GM12878 (cell line): ENCODE measurements around the gene NCOA4. TPM values are rescaled to one million over a fixed set of nuclear protein-coding genes. Genes with fewer than 3 reads are reported as not detected.

Experiments used
- ATAC-seq: fragments of 200-7000 bp; cut with Tn5 transposase; 3 replicates; pipeline ENCODE4 v1.9.1; 2020; ENCODE audit warnings: mild to moderate bottlenecking, moderate library complexity
- BruUV-seq: library from RNA; stranded (reverse); fragments of 400-500 nt; replicated peaks from 2 replicates; lab custom pipeline; 2021; lab: Mats Ljungman, UMichigan
- CTCF ChIA-PET: fragments of 300-600 bp; sonication (Branson Sonifier 250); formaldehyde crosslinking; extraction: SDS; loops from one replicate; lab custom pipeline; 2021; ENCODE audit warnings: inconsistent platforms; lab: Yijun Ruan, JAX
- POLR2A ChIA-PET: fragments of 350-600 bp; formaldehyde crosslinking; extraction: SDS; loops from one replicate; lab custom pipeline; 2021; ENCODE audit warnings: inconsistent platforms; lab: Charles Lee
- RAD21 ChIA-PET: fragments of 300-600 bp; sonication (Branson Sonifier 250); formaldehyde crosslinking; loops from one replicate; lab custom pipeline; 2023; ENCODE audit warnings: antibody characterized with exemption; ENCODE audit not compliant: unreplicated experiment; lab: Charles Lee
- SMC1A ChIA-PET: fragments of 300-600 bp; sonication (Branson Sonifier 250); formaldehyde crosslinking; loops from one replicate; lab custom pipeline; 2023; ENCODE audit not compliant: unreplicated experiment, uncharacterized antibody; lab: Charles Lee
- DNase-seq: peaks from one replicate; pipeline ENCODE4 v3.0.0-alpha.2; 2011; ENCODE audit warnings: low read depth, low spot score
- FAIRE-seq: peaks from 3 replicates; lab custom pipeline; 2011; peaks lifted over from hg19 to GRCh38; lab: Jason Lieb, UNC
- H2AFZ ChIP-seq: 2 replicates; pipeline ENCODE4 v1.6.0; 2011; ENCODE audit warnings: low read depth, low read length, control low read depth; ENCODE audit not compliant: control insufficient read depth
- H3K27ac ChIP-seq: 2 replicates; pipeline ENCODE4 v1.5.1; 2011; ENCODE audit warnings: control low read depth; ENCODE audit not compliant: control insufficient read depth, insufficient read depth
- H3K27me3 ChIP-seq, 2 experiments: replicated peaks in 1 of 2; 2 replicates each; pipeline versions ENCODE4 v1.6.0 to v1.6.1; 2011; ENCODE audit warnings: low read length in 1 of 2; ENCODE audit not compliant: control insufficient read depth in 2 of 2, insufficient read depth in 2 of 2
- H3K36me3 ChIP-seq, 2 experiments: 2 replicates each; pipeline ENCODE4 v1.5.1; 2011; ENCODE audit warnings: low read length in 1 of 2; ENCODE audit not compliant: control insufficient read depth in 2 of 2, insufficient read depth in 2 of 2
- H3K4me1 ChIP-seq: 2 replicates; pipeline ENCODE4 v1.6.1; 2011; ENCODE audit warnings: mild to moderate bottlenecking, low read length, moderate library complexity, mixed read lengths; ENCODE audit not compliant: control insufficient read depth, insufficient read depth
- H3K4me2 ChIP-seq: 2 replicates; pipeline ENCODE4 v1.6.0; 2011; ENCODE audit warnings: control low read depth; ENCODE audit not compliant: control insufficient read depth, insufficient read depth
- H3K4me3 ChIP-seq: fragments of 200-600 bp; sonication (generic); 2 replicates; pipeline ENCODE4 v1.5.1; 2016
- H3K79me2 ChIP-seq: 2 replicates; pipeline ENCODE4 v1.6.0; 2011; ENCODE audit warnings: low read length; ENCODE audit not compliant: control insufficient read depth, insufficient read depth
- H3K9ac ChIP-seq: 2 replicates; pipeline ENCODE4 v1.8.0; 2011; ENCODE audit warnings: low read length, control low read depth, mixed read lengths; ENCODE audit not compliant: control insufficient read depth, insufficient read depth
- H3K9me3 ChIP-seq: replicated peaks from 3 replicates; pipeline ENCODE4 v1.5.1; 2011; ENCODE audit warnings: mild to moderate bottlenecking, low read length; ENCODE audit not compliant: control insufficient read depth, insufficient read depth
- H4K20me1 ChIP-seq: 2 replicates; pipeline ENCODE4 v1.6.0; 2011; ENCODE audit not compliant: control insufficient read depth, insufficient read depth
- CHD4 ChIP-seq: fragments of 200-600 bp; sonication (generic); IDR thresholded peaks from 2 replicates; pipeline ENCODE4 v1.6.1; 2016; ENCODE audit warnings: mild to moderate bottlenecking
- CTCF ChIP-seq, 3 experiments: IDR thresholded peaks in 2 of 3; conservative IDR thresholded peaks in 1 of 3; 2 replicates each; pipeline ENCODE4 v1.5.1; 2011; ENCODE audit warnings: low read depth in 3 of 3, low read length in 3 of 3, mild to moderate bottlenecking in 3 of 3, control low read depth in 2 of 3, moderate library complexity in 2 of 3, inconsistent platforms in 1 of 3, mixed read lengths in 1 of 3; ENCODE audit not compliant: control insufficient read depth in 2 of 3, insufficient read depth in 1 of 3; ENCODE audit errors: extremely low read depth in 1 of 3
- MLLT1 ChIP-seq: fragments of 450-650 bp; IDR thresholded peaks from 2 replicates; pipeline ENCODE4 v1.6.1; 2016; ENCODE audit warnings: mild to moderate bottlenecking
- NFXL1 ChIP-seq: fragments of 450-650 bp; IDR thresholded peaks from 2 replicates; pipeline ENCODE4 v1.6.1; 2017; ENCODE audit warnings: antibody characterized with exemption, mild to moderate bottlenecking, borderline replicate concordance
- POLR2AphosphoS2 ChIP-seq: IDR thresholded peaks from 2 replicates; pipeline ENCODE4 v1.6.1; 2011; ENCODE audit warnings: low read depth, mild to moderate bottlenecking, low read length, improper control_type of control experiment, moderate library complexity
- SMAD1 ChIP-seq: fragments of 450-650 bp; IDR thresholded peaks from 2 replicates; pipeline ENCODE4 v1.6.1; 2018; ENCODE audit warnings: mild to moderate bottlenecking, low read depth; ENCODE audit not compliant: partially characterized antibody
- SMARCA5 ChIP-seq: fragments of 450-650 bp; IDR thresholded peaks from 2 replicates; pipeline ENCODE4 v1.6.1; 2017; ENCODE audit warnings: mild to moderate bottlenecking
- WGBS: methylation state at CpG from one replicate; pipeline ENCODE4 v1.1.6; 2016; ENCODE audit warnings: low lambda C conversion rate; ENCODE audit not compliant: insufficient replicate concordance, insufficient coverage; ENCODE audit errors: missing lambda C conversion rate; 5-methylcytosine and 5-hydroxymethylcytosine counted together
- in situ Hi-C: fragments of 300-500 bp; cut with MboI; formaldehyde crosslinking; loops from 9 replicates; pipeline ENCODE4 v1.14.3; 2018; ENCODE audit warnings: mixed read lengths
- intact Hi-C: fragments of 100-400 bp; cut with micrococcal nuclease; formaldehyde crosslinking; loops from one replicate; pipeline ENCODE4 v1.14.2; 2022; ENCODE audit not compliant: unreplicated experiment
- polyA plus RNA-seq, 11 experiments: library from polyadenylated mRNA; depleted of rRNA in 4 of 11; unstranded in 6 of 11; stranded (reverse) in 5 of 11; fragments of >200 nt; fragmentation: Nextera tagmentation in 4 of 11; fragmentation: Illumina TruSeq in 1 of 11; extraction: Ambion mirVana in 4 of 11; extraction: Trizol in 1 of 11; gene quantifications; 1 replicate in 1 of 11; 2 replicates in 10 of 11; pipeline versions ENCODE4 v1.2.1 to v1.2.3, GENCODE V29; 2011 to 2016; ENCODE audit warnings: inconsistent platforms in 2 of 11, missing spikeins in 2 of 11, low read depth in 1 of 11
- total RNA-seq, 4 experiments: library from RNA; depleted of rRNA in 3 of 4; stranded (reverse); fragments of >200 nt in 3 of 4; fragmentation: Illumina TruSeq in 1 of 4; extraction: Trizol in 1 of 4; gene quantifications; 2 replicates each; pipeline versions ENCODE4 v1.2.1 to v1.2.3, GENCODE V29; 2013 to 2021
- TF ChIP-seq, protein P1 (sequence below): fragments of 450-650 bp; IDR thresholded peaks from 2 replicates; pipeline ENCODE4 v1.6.1; 2016; ENCODE audit warnings: mild to moderate bottlenecking, moderate library complexity, borderline replicate concordance

Gene NCOA4
- total and polyA plus RNA-seq, 10 of the 15 experiments (the other 5 are each of a cell fraction or from before 2014, with no cell fraction given) = 57.5 to 119 (median 100) TPM

DNA sequence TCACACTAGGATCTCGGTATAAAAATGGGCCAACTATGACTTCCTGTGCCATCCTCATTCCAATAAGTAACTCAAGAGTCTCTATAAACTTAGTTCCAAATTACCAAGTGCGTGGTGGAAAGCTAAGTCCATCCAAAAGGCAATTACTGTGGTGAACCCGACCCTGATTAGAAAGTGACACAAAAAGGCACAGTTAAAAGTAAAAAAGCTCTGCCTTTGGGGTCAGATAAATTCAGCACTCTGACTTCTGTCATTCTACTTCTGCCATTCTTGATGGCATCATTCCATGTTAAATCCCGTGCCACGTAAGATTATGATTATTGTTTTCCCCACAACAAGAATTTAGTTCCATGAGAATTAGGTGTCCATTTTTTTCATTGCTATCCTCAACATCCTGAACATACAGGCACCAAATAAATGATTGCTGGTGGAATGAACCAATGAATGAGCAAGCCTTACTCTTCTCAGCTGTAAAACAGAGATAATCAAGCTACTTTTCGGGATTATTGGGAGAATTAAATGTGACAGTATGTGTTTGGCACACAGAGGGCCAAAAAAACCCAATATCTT lies 877 bp downstream of the NCOA4 start (continued):
- TF ChIP-seq, protein P1, sequence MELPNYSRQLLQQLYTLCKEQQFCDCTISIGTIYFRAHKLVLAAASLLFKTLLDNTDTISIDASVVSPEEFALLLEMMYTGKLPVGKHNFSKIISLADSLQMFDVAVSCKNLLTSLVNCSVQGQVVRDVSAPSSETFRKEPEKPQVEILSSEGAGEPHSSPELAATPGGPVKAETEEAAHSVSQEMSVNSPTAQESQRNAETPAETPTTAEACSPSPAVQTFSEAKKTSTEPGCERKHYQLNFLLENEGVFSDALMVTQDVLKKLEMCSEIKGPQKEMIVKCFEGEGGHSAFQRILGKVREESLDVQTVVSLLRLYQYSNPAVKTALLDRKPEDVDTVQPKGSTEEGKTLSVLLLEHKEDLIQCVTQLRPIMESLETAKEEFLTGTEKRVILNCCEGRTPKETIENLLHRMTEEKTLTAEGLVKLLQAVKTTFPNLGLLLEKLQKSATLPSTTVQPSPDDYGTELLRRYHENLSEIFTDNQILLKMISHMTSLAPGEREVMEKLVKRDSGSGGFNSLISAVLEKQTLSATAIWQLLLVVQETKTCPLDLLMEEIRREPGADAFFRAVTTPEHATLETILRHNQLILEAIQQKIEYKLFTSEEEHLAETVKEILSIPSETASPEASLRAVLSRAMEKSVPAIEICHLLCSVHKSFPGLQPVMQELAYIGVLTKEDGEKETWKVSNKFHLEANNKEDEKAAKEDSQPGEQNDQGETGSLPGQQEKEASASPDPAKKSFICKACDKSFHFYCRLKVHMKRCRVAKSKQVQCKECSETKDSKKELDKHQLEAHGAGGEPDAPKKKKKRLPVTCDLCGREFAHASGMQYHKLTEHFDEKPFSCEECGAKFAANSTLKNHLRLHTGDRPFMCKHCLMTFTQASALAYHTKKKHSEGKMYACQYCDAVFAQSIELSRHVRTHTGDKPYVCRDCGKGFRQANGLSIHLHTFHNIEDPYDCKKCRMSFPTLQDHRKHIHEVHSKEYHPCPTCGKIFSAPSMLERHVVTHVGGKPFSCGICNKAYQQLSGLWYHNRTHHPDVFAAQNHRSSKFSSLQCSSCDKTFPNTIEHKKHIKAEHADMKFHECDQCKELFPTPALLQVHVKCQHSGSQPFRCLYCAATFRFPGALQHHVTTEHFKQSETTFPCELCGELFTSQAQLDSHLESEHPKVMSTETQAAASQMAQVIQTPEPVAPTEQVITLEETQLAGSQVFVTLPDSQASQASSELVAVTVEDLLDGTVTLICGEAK = no peak
- TF ChIP-seq POLR2AphosphoS2 (0 out of 2 replicates have a peak, but pooled peaks have one; percentile 12), NFXL1 (no peak), CHD4 (no peak)

DNA sequence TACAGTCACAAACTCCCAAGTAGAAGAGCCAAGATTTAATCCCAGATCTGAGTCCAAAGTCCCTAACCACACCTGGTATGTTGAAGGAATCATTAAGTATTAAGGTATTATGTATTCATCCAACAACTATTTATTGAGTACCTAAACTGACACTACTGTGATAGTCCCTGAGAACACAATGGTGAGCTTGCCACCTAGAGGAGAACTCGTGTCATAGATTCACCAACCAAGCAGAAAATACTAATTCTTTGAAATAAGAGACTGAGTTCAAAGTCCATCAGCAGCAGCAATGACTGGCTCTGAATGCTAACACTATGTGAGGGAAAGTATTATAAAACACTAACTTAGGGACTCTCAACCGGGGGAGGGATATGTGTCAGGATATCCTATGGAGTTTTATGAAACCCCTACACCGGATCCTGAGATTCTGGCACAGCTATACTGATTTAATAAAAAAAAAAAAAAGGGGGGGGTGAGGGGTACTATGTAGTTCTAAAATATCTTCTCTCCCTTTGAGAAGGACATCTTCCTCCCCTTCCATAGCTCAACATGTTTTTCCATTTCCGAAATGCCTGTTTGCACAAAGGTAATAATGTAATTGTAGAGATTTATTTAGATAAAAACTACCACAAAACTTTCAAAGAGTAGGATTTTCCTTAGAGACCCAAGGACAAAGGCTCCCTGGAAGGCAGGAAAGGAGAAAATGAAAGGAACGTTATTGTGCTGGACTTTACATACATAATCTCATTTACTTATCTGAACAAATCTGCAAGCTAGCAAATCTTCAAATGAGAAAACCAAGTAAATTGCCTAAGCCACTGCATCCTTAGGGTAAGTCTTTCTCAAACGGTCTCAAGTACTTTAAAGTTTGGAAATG lies 1.6 kb downstream of the NCOA4 start:
- SMC1A ChIA-PET = interaction anchor here (0.5 to 2.3 kb wide), 9 partner anchors 9 to 564 kb away, joined by 3 to 12 read pairs (median 3); no protein-coding TSS in a partner anchor
- peak overlapping the region; percentile 80 for H3K27ac ChIP-seq
- in situ Hi-C loops (loop anchor here (5.0 to 10.0 kb wide), 3 partner anchors 567 to 1024 kb away; partner anchors contain the start of gene ZNF22), intact Hi-C loops (loop anchor here (1.0 to 10.0 kb wide), 3 partner anchors 46 to 794 kb away; no protein-coding TSS in a partner anchor)
- FAIRE-seq (no peak), DNase-seq (no peak), ATAC-seq (peak; percentile 63)
- H3K9ac ChIP-seq = peak overlapping the region; percentile 89
- peaks cover 2% of the 10 kb centered on the region for H3K4me1 ChIP-seq
- no peaks in the 10 kb centered on the region; the same call in 1 of the 2 replicates for H4K20me1 ChIP-seq
- no peak overlapping the region for H2AFZ ChIP-seq
- CTCF ChIA-PET = interaction anchor here (1.2 to 4.5 kb wide), 15 partner anchors 11 to 794 kb away, joined by 3 to 60 read pairs (median 7); partner anchors contain the start of gene ZFAND4
- H3K4me3 ChIP-seq = peak overlapping the region; percentile 73
- no peaks in the 10 kb centered on the region for H3K9me3 ChIP-seq
- 22% methylated on average over 6 of the region's 6 CpGs for WGBS
- H3K27me3 ChIP-seq = no peaks in the 10 kb centered on the region
- peaks cover 62% of the 10 kb centered on the region for H3K79me2 ChIP-seq
- RAD21 ChIA-PET = interaction anchor here (0.6 to 2.0 kb wide), 9 partner anchors 20 to 779 kb away, joined by 3 to 9 read pairs (median 4); no protein-coding TSS in a partner anchor
- H3K36me3 ChIP-seq = 0 out of 4 replicates have a peak, but pooled peaks cover 0 to 3% of the 10 kb centered on the region in 2 experiments
- BruUV-seq = no TSS peak
- POLR2A ChIA-PET = interaction anchor here (0.7 to 1.4 kb wide), 4 partner anchors 12 to 57 kb away, joined by 3 to 4 read pairs (median 3); partner anchors contain the start of gene TIMM23
- peak overlapping the region; percentile 73 for H3K4me2 ChIP-seq
- TF ChIP-seq CTCF (IDR thresholded peaks at IDR 0.05 in 2 of 3, conservative IDR thresholded peaks at IDR 0.05 in 1 of 3; ENCODE audit: control insufficient read depth in 2 of 3, extremely low read depth in 1 of 3, insufficient read depth in 1 of 3, low read depth in 3 of 3, low read length in 3 of 3) (peak; percentile 59 to 88 (median 64); a peak in 4 of 6 replicates), MLLT1 (no peak), SMARCA5 (peak; percentile 55), SMAD1 (no peak)
